DND-41 (cell line): ENCODE measurements around the gene BLCAP.

Source experiments
- ATAC-seq: fragments of 200-7000 bp; cut with Tn5 transposase; 3 replicates; pipeline ENCODE4 v1.9.1; 2021; ENCODE audit warnings: low read depth; ENCODE audit not compliant: insufficient read depth
- DNase-seq: peaks from one replicate; pipeline ENCODE4 v3.0.0-alpha.2; 2020
- H2AFZ ChIP-seq: 2 replicates; pipeline ENCODE4 v1.6.0; 2012; ENCODE audit warnings: low read depth, low read length
- H3K27ac ChIP-seq: 2 replicates; pipeline ENCODE4 v1.5.1; 2012; ENCODE audit warnings: low read length, inconsistent platforms
- H3K27me3 ChIP-seq: fragments of 200-600 bp; sonication (generic); 2 replicates; pipeline ENCODE4 v1.6.0; 2012; ENCODE audit warnings: low read length, mild to moderate bottlenecking, inconsistent platforms; ENCODE audit not compliant: insufficient read depth, poor library complexity
- H3K36me3 ChIP-seq: 2 replicates; pipeline ENCODE4 v1.5.1; 2012; ENCODE audit warnings: low read length, inconsistent platforms; ENCODE audit not compliant: insufficient read depth
- H3K4me1 ChIP-seq: 2 replicates; pipeline ENCODE4 v1.5.1; 2012; ENCODE audit warnings: mild to moderate bottlenecking, low read length; ENCODE audit not compliant: insufficient read depth
- H3K4me2 ChIP-seq: 2 replicates; pipeline ENCODE4 v1.6.0; 2012; ENCODE audit warnings: mild to moderate bottlenecking, moderate library complexity, low read length, inconsistent platforms; ENCODE audit not compliant: insufficient read depth
- H3K4me3 ChIP-seq, 2 experiments: fragments of 200-600 bp in 1 of 2; shearing (Covaris generic) in 1 of 2; 2 replicates each; pipeline ENCODE4 v1.5.1; 2012 to 2016; ENCODE audit warnings: inconsistent platforms in 2 of 2, low read length in 2 of 2, mild to moderate bottlenecking in 2 of 2, low read depth in 1 of 2, moderate library complexity in 1 of 2
- H3K79me2 ChIP-seq: 2 replicates; pipeline ENCODE4 v1.6.0; 2012; ENCODE audit warnings: low read length, inconsistent platforms; ENCODE audit not compliant: insufficient read depth
- H3K9ac ChIP-seq: 2 replicates; pipeline ENCODE4 v1.6.0; 2012; ENCODE audit warnings: low read depth, mild to moderate bottlenecking, inconsistent platforms, low read length, moderate library complexity
- H3K9me3 ChIP-seq: 2 replicates; pipeline ENCODE4 v1.5.1; 2012; ENCODE audit warnings: low read length, moderate library complexity, mild to moderate bottlenecking, inconsistent platforms; ENCODE audit not compliant: insufficient read depth, severe bottlenecking
- H4K20me1 ChIP-seq: 2 replicates; pipeline ENCODE4 v1.6.0; 2012; ENCODE audit warnings: low read length; ENCODE audit not compliant: insufficient read depth
- EZH2 ChIP-seq: IDR thresholded peaks from 3 replicates; pipeline ENCODE4 v1.6.1; 2012; ENCODE audit warnings: borderline replicate concordance, low read depth, mild to moderate bottlenecking, moderate library complexity, low read length, inconsistent platforms; ENCODE audit not compliant: severe bottlenecking
- TF ChIP-seq, protein P1 (sequence below): IDR thresholded peaks from 2 replicates; pipeline ENCODE4 v1.5.1; 2012; ENCODE audit warnings: borderline replicate concordance, low read length, moderate library complexity, mild to moderate bottlenecking; ENCODE audit not compliant: poor library complexity, severe bottlenecking; ENCODE audit errors: extremely low read depth

The BLCAP gene

DNA sequence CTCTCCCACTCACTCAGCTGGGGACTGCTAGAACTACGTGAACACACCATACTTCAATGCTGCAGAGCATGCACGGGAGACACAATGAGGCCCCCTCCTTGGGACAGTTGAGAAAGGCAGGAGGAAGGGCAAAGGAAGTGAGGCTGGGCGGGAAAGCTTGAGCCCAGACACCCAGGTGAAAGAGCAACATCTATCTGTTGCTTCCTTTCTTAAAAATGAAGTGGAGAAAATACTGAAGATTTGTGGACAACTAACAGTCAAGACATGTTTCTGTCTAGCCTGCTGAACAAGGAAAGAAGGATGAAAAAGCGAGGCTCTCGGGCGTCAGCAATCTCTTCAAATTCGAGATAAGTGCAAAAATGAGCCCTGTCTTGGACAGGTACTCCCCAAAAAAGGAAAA is 9.6 kb downstream of the BLCAP start:
- peaks cover 45% of the 10 kb centered on the region; the same call in 1 of the 2 replicates for H4K20me1 ChIP-seq
- H3K27ac ChIP-seq, result no peak overlapping the region
- H3K27me3 ChIP-seq, result no peaks in the 10 kb centered on the region
- no peak overlapping the region for H3K4me2 ChIP-seq
- no peak for DNase-seq
- peaks cover 45% of the 10 kb centered on the region for H3K36me3 ChIP-seq
- no peak for ATAC-seq
- no peak overlapping the region for H3K4me3 ChIP-seq
- H3K79me2 ChIP-seq, result peaks cover 30% of the 10 kb centered on the region
- no peak overlapping the region for H2AFZ ChIP-seq
- H3K4me1 ChIP-seq, result no peaks in the 10 kb centered on the region
- H3K9ac ChIP-seq, result no peak overlapping the region
- no peak for TF ChIP-seq EZH2
- TF ChIP-seq, protein P1, sequence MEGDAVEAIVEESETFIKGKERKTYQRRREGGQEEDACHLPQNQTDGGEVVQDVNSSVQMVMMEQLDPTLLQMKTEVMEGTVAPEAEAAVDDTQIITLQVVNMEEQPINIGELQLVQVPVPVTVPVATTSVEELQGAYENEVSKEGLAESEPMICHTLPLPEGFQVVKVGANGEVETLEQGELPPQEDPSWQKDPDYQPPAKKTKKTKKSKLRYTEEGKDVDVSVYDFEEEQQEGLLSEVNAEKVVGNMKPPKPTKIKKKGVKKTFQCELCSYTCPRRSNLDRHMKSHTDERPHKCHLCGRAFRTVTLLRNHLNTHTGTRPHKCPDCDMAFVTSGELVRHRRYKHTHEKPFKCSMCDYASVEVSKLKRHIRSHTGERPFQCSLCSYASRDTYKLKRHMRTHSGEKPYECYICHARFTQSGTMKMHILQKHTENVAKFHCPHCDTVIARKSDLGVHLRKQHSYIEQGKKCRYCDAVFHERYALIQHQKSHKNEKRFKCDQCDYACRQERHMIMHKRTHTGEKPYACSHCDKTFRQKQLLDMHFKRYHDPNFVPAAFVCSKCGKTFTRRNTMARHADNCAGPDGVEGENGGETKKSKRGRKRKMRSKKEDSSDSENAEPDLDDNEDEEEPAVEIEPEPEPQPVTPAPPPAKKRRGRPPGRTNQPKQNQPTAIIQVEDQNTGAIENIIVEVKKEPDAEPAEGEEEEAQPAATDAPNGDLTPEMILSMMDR, result no peak
- H3K9me3 ChIP-seq, result no peaks in the 10 kb centered on the region

- Histone ChIP-seq H3K27me3 (no peaks in the 10 kb centered on the region), H2AFZ (no peak overlapping the region), H3K36me3 (peaks cover 49% of the 10 kb centered on the region), H3K27ac (no peak overlapping the region), H3K4me2 (no peak overlapping the region), H3K4me1 (no peaks in the 10 kb centered on the region), H3K9ac (no peak overlapping the region), H3K9me3 (no peaks in the 10 kb centered on the region), H4K20me1 (peaks cover 40% of the 10 kb centered on the region; the same call in 1 of the 2 replicates), H3K79me2 (peaks cover 23% of the 10 kb centered on the region), H3K4me3 (no peak overlapping the region)
- DNase-seq (no peak), ATAC-seq (no peak)
- no peak for TF ChIP-seq EZH2
- TF ChIP-seq, protein P1, result no peak
Observed at GRCh38 chr20:37516811-37517750, 10.6 kb downstream of the BLCAP start.

- Histone ChIP-seq H3K9ac (no peak overlapping the region), H3K36me3 (peaks cover 49% of the 10 kb centered on the region), H4K20me1 (peaks cover 36% of the 10 kb centered on the region; the same call in 1 of the 2 replicates), H2AFZ (no peak overlapping the region), H3K79me2 (peaks cover 13% of the 10 kb centered on the region), H3K4me2 (no peak overlapping the region), H3K4me1 (no peaks in the 10 kb centered on the region), H3K9me3 (no peaks in the 10 kb centered on the region), H3K27ac (no peak overlapping the region), H3K27me3 (no peaks in the 10 kb centered on the region), H3K4me3 (no peak overlapping the region)
- DNase-seq (no peak), ATAC-seq (no peak)
- no peak for TF ChIP-seq EZH2
- TF ChIP-seq, protein P1, result no peak
Observed at GRCh38 chr20:37515876-37516275, 11.8 kb downstream of the BLCAP start.
